HG03558 (cell line): ENCODE measurements around the gene IL34.
"Not testable (repeated sequence)": the region's sequence is repeated elsewhere in the genome, so short reads cannot be mapped to it uniquely, and the experiment has no call there.

ENCODE experiments used
- ATAC-seq: cut with Tn5 transposase; IDR thresholded peaks from one replicate; pipeline ENCODE4 v1.9.1; 2021; ENCODE audit warnings: moderate number of reproducible peaks; ENCODE audit not compliant: unreplicated experiment; ENCODE audit errors: extremely low read depth

Gene IL34

GRCh38 chr16:70646260-70647241, at the start of gene IL34:
Gene IL34 (plus strand): TSS chr16:70646559. CDS start chr16:70646948, 389 bp downstream.
- ATAC-seq: no peak

- no peak for ATAC-seq
Measured at GRCh38 chr16:70597135-70597835, 49.1 kb upstream of the IL34 start.

- ATAC-seq: no peak
Measured at GRCh38 chr16:70598937-70599503, 47.3 kb upstream of the IL34 start.

- ATAC-seq: no peak
Measured at GRCh38 chr16:70600730-70601129, 45.6 kb upstream of the IL34 start.

GRCh38 chr16:70601576-70602575, 44.5 kb upstream of the IL34 start:
- ATAC-seq: no peak

GRCh38 chr16:70602831-70603230, 43.5 kb upstream of the IL34 start:
- no peak for ATAC-seq

GRCh38 chr16:70604407-70605282, 41.7 kb upstream of the IL34 start:
- no peak for ATAC-seq

GRCh38 chr16:70605283-70605657, 41.1 kb upstream of the IL34 start:
- ATAC-seq: no peak

- no peak for ATAC-seq
Measured at GRCh38 chr16:70608521-70608920, 37.8 kb upstream of the IL34 start.

- no peak for ATAC-seq
Measured at GRCh38 chr16:70610273-70611223, 35.8 kb upstream of the IL34 start.

GRCh38 chr16:70611224-70611598, 35.1 kb upstream of the IL34 start:
- no peak for ATAC-seq

GRCh38 chr16:70611785-70612303, 34.5 kb upstream of the IL34 start:
- ATAC-seq: no peak

GRCh38 chr16:70612931-70613330, 33.4 kb upstream of the IL34 start:
- no peak for ATAC-seq

- no peak for ATAC-seq
Measured at GRCh38 chr16:70614208-70614951, 32.0 kb upstream of the IL34 start.

GRCh38 chr16:70615945-70616344, 30.4 kb upstream of the IL34 start:
- ATAC-seq: no peak

GRCh38 chr16:70621864-70622263, 24.5 kb upstream of the IL34 start:
- not testable (repeated sequence) for ATAC-seq

- ATAC-seq: no peak
Measured at GRCh38 chr16:70627696-70628095, 18.7 kb upstream of the IL34 start.
